Activated gamma-delta T cell treated with Interleukin-2 at 50 U/mL for 16 hours (primary cell): ENCODE data around the gene KIF23.

Experiments used
- DNase-seq: peaks from one replicate; pipeline ENCODE4 v3.0.0-alpha.2; 2020

The KIF23 gene

DNA sequence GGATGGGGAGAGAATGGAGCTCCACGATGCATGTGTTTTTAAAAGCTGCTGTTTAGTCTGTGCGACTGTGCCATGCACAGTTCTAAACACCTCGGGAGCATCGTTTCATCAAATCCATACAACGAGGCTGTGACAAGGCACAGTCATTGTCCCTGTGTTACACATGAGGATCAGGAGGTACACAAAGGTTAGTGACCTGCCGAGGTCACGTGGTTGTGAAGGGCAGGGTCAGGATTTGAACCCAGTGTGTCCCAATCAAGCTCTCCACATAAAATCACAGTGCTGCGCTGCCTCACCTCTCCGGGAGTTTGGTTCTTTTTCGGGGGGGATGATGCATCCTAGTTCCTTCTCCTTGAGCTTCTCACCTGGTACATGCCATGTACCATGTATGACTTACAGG is 18.7 kb upstream of the KIF23 start:
- no peak for DNase-seq

DNA sequence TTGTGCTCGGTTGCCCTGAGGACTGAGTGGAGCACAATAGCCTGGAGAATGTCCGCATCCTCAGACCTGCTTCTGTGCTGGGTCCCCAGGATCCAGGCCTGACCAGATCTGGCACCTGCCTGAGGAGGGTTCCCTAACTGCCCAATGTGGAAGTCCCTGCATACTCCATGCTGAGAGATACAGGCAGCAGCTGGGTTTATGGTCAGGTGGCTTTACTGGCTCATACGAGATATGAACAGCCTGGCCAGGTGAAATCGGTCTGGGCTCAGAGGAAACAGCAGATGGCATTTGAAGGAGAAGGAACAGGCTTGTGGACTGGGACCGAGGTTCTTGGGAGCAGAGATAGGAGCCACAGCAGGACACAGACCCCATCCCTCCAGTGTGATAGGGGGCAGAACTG is 18.2 kb upstream of the KIF23 start:
- no peak for DNase-seq

- no peak for DNase-seq
Observed at GRCh38 chr15:69398491-69398891, 15.7 kb upstream of the KIF23 start.

DNA sequence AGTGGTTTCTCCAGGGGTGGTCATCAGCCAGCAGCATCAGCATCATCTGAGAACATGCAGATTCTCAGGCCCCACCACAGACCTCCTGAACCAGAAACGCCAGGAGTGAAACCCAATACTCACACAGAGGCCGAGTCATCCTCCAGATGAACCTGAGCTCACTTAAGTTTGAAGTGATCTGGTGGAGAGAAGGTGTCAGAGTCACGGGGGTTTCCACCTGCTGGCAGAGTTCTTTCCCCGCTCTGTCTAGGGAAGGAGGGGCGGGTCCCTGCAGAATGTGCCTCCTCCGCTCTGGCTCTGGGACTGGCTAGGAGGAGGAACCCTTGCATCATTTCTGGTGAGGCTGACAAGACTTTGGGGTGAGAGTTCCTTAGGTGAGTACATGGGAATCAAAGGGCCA is 13.3 kb upstream of the KIF23 start:
- no peak for DNase-seq

DNA sequence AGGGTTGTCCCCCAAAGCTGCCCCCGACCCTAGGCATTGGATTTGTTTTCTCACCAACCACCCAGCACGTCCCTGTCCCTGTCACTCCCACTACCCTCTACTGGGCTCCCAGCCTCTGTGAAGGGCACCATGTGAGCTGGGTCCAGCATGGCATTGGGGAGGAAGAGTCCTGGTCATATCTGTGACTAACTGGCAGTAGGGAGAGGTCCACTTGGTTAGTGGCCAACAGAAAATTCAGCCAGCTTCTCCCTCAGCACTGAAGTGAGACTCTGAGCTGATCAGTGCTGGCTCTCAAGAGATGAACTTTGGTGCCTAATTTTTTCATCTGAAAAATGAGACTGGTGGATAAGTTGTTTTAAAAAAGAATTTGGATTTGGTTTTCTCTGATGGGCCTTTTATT is 11.3 kb upstream of the KIF23 start:
- no peak for DNase-seq

- DNase-seq: no peak
Observed at GRCh38 chr15:69403594-69403993, 10.6 kb upstream of the KIF23 start.

GRCh38 chr15:69405110-69405509 is 9.0 kb upstream of the KIF23 start:
- DNase-seq: no peak

- DNase-seq: no peak
Observed at GRCh38 chr15:69407719-69408400, 6.3 kb upstream of the KIF23 start.

DNA sequence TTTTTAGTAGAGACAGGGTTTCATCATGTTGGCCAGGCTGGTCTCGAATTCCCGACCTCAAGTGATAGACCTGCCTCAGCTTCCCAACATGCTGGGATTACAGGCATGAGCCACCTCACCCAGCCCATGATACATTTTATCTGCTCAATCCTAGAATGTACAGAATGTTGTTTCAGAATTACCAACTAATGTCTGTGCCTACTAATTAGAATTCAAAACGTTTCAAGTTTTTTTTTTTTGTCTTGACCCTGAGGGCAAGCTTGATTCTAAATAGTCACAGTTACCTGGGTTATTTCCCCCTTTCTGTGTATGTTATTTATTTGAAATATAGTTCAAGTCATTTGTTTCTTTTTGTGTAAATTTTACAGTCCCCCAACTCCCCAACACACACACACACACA is 5.3 kb upstream of the KIF23 start:
- DNase-seq: no peak

DNA sequence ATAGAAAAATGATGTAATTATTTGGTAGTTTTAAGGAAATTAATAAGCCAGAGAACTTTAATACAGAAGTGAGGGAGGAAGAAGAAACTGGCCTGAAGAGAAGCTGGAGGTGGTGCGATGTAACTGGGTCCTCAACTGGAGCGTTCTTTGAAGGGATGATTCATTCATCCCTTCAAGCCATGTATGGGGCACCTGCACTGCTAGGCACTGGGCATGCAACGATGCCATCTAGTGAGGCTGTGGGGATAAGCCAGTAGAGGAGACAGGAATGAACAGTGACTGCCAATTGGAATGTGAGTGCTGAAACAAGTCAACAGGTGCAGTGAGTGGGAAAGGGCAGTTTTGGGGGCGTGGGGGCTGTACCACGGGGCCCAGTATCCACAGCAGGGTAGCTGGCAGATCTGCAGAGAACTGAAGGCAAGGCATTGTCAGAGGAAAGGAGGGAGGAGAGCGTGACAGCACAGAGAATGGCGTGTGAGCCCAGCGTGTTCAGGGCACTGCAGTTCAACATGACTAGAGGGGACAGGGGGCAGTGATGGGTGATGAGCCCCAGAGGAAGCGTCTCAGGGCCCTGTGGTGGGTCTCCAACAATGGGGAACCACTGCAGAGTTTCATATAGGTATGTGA is 3.8 kb upstream of the KIF23 start:
- DNase-seq: no peak

DNA sequence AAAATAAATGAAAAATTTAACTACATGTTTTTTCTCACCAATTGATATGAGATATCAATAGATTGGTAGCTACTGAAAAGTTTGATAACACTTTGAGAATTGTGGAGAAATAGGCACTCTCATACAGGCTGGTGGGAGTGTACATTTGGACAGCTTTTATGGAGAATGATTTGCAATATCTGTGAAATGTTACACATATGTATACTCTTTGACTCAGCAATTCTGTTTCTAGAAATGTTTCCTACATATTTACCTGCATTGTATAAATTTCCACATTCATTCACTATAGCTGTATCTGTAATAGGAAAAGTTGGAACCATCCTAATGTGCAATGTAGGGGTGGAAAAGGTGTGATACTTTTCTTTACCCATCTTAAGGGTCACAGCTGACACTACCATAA is 1.9 kb upstream of the KIF23 start:
- no peak for DNase-seq

DNA sequence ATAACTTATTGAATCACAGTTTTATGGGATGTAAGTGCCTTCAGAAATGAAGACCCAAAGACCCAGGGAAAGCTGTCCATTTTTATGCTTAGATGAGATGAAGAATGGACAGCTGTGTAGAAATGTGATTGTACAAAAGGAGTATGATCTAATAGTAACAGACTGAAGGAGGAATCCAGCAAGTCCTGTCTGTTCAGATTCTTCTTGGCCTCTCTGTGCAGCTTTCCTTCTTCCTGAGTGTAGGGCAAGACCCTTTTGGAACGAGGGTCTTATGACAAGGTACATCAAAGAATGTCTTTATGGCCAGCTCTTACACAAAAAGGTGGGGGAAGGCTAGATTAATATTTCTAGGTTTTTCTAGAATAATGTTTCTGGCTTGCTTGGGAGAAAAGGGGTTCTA is 1.4 kb upstream of the KIF23 start:
- DNase-seq: no peak

- no peak for DNase-seq
Observed at GRCh38 chr15:69414701-69415167, 585 bp downstream of the KIF23 start.

GRCh38 chr15:69415381-69415780 is 1.2 kb downstream of the KIF23 start:
- no peak for DNase-seq

GRCh38 chr15:69417581-69417980 is 3.4 kb downstream of the KIF23 start:
- no peak for DNase-seq

DNA sequence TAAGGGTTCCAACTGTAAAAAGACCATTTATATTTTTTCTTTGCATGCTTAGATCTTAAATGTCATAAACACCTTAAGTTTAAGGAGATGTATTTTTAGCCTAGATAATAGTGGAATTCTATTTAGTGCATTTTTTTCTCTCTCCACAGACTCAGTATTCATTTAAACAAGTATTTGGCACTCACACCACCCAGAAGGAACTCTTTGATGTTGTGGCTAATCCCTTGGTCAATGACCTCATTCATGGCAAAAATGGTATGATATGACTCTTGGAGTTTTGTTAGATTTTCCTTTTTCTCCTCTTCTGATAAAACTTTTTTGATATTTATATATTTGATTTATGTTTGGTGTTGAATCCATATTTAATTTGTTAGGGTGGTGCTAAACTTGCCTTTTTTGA is 7.3 kb downstream of the KIF23 start:
- no peak for DNase-seq

DNA sequence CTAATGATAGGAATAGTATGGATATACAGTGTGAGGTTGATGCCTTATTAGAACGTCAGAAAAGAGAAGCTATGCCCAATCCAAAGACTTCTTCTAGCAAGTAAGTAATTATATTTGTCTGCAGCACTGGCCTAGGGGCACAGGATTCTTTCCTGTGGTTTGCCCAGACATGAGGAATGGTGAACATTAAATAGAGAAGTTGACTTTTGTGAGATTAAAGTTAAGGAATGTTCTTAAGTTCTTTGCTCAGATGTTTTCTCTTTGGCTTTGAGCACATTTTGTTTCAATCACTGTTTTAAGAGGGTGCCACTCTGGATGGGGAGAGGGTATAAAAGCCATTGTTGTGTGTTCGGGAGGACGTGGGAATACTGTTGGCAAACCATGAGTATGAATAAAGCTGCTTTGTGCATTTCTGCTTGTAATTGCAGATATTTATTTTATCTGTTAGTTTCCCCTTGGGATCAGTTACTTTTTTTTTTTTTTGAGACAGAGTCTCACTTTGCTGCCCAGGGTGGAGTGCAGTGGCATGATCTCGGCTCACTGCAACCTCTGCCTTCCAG is 8.3 kb downstream of the KIF23 start:
- no peak for DNase-seq

- no peak for DNase-seq
Observed at GRCh38 chr15:69424001-69424400, 9.9 kb downstream of the KIF23 start.

DNA sequence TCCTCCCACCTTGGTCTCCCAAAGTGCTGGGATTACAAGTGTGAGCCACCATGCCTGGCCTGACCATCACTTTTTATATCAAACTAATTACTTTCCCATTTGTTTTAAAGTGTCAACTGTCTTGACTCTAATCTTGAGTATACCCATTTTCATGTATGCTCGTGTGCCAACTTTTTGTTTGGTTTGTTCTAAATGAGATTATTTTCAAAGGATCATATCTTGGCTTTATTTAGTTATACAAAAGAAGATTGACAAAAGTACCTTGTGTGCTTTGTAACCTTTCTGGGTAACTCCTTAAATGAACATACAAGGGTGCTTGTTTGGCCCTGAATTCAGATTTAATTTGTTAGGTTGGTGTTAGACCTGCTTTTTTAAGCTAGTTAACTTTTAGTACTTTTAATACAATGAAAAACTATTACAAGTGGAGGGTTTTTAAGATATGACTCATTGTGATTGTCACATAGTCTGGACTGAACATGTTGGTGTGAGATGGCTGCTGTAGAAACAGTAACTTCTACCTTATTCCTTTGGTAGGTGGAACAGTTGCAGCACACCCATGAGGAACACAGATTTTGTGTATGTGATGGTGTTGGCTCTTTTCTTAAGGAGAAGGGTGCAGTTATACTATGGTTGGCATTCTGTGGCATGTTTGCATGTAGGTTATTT is 10.7 kb downstream of the KIF23 start:
- no peak for DNase-seq

GRCh38 chr15:69433831-69434230 is 19.7 kb downstream of the KIF23 start:
- no peak for DNase-seq

- no peak for DNase-seq
Observed at GRCh38 chr15:69434238-69434637, 20.1 kb downstream of the KIF23 start.

GRCh38 chr15:69434679-69435078 is 20.5 kb downstream of the KIF23 start:
- DNase-seq: no peak

- DNase-seq: no peak
Observed at GRCh38 chr15:69435985-69436384, 21.8 kb downstream of the KIF23 start.

- DNase-seq: no peak
Observed at GRCh38 chr15:69436951-69437350, 22.8 kb downstream of the KIF23 start.
